GM12878 (cell line): ENCODE results near the gene LIN7A. TPM values are rescaled to one million over a fixed set of nuclear protein-coding genes. Genes with fewer than 3 reads are reported as not detected.

Experiments
- ATAC-seq: fragments of 200-7000 bp; cut with Tn5 transposase; 3 replicates; pipeline ENCODE4 v1.9.1; 2020; ENCODE audit warnings: mild to moderate bottlenecking, moderate library complexity
- BruUV-seq: library from RNA; stranded (reverse); fragments of 400-500 nt; replicated peaks from 2 replicates; lab custom pipeline; 2021; lab: Mats Ljungman, UMichigan
- CTCF ChIA-PET: fragments of 300-600 bp; sonication (Branson Sonifier 250); formaldehyde crosslinking; extraction: SDS; loops from one replicate; lab custom pipeline; 2021; ENCODE audit warnings: inconsistent platforms; lab: Yijun Ruan, JAX
- POLR2A ChIA-PET: fragments of 350-600 bp; formaldehyde crosslinking; extraction: SDS; loops from one replicate; lab custom pipeline; 2021; ENCODE audit warnings: inconsistent platforms; lab: Charles Lee
- RAD21 ChIA-PET: fragments of 300-600 bp; sonication (Branson Sonifier 250); formaldehyde crosslinking; loops from one replicate; lab custom pipeline; 2023; ENCODE audit warnings: antibody characterized with exemption; ENCODE audit not compliant: unreplicated experiment; lab: Charles Lee
- SMC1A ChIA-PET: fragments of 300-600 bp; sonication (Branson Sonifier 250); formaldehyde crosslinking; loops from one replicate; lab custom pipeline; 2023; ENCODE audit not compliant: unreplicated experiment, uncharacterized antibody; lab: Charles Lee
- DNase-seq: peaks from one replicate; pipeline ENCODE4 v3.0.0-alpha.2; 2011; ENCODE audit warnings: low read depth, low spot score
- FAIRE-seq: peaks from 3 replicates; lab custom pipeline; 2011; peaks lifted over from hg19 to GRCh38; lab: Jason Lieb, UNC
- H2AFZ ChIP-seq: 2 replicates; pipeline ENCODE4 v1.6.0; 2011; ENCODE audit warnings: low read depth, low read length, control low read depth; ENCODE audit not compliant: control insufficient read depth
- H3K27ac ChIP-seq: 2 replicates; pipeline ENCODE4 v1.5.1; 2011; ENCODE audit warnings: control low read depth; ENCODE audit not compliant: control insufficient read depth, insufficient read depth
- H3K27me3 ChIP-seq, 2 experiments: replicated peaks in 1 of 2; 2 replicates each; pipeline versions ENCODE4 v1.6.0 to v1.6.1; 2011; ENCODE audit warnings: low read length in 1 of 2; ENCODE audit not compliant: control insufficient read depth in 2 of 2, insufficient read depth in 2 of 2
- H3K36me3 ChIP-seq, 2 experiments: 2 replicates each; pipeline ENCODE4 v1.5.1; 2011; ENCODE audit warnings: low read length in 1 of 2; ENCODE audit not compliant: control insufficient read depth in 2 of 2, insufficient read depth in 2 of 2
- H3K4me1 ChIP-seq: 2 replicates; pipeline ENCODE4 v1.6.1; 2011; ENCODE audit warnings: mild to moderate bottlenecking, low read length, moderate library complexity, mixed read lengths; ENCODE audit not compliant: control insufficient read depth, insufficient read depth
- H3K4me2 ChIP-seq: 2 replicates; pipeline ENCODE4 v1.6.0; 2011; ENCODE audit warnings: control low read depth; ENCODE audit not compliant: control insufficient read depth, insufficient read depth
- H3K4me3 ChIP-seq: fragments of 200-600 bp; sonication (generic); 2 replicates; pipeline ENCODE4 v1.5.1; 2016
- H3K79me2 ChIP-seq: 2 replicates; pipeline ENCODE4 v1.6.0; 2011; ENCODE audit warnings: low read length; ENCODE audit not compliant: control insufficient read depth, insufficient read depth
- H3K9ac ChIP-seq: 2 replicates; pipeline ENCODE4 v1.8.0; 2011; ENCODE audit warnings: low read length, control low read depth, mixed read lengths; ENCODE audit not compliant: control insufficient read depth, insufficient read depth
- H3K9me3 ChIP-seq: replicated peaks from 3 replicates; pipeline ENCODE4 v1.5.1; 2011; ENCODE audit warnings: mild to moderate bottlenecking, low read length; ENCODE audit not compliant: control insufficient read depth, insufficient read depth
- H4K20me1 ChIP-seq: 2 replicates; pipeline ENCODE4 v1.6.0; 2011; ENCODE audit not compliant: control insufficient read depth, insufficient read depth
- BCLAF1 ChIP-seq: fragments of 450-650 bp; IDR thresholded peaks from 2 replicates; pipeline ENCODE4 v1.6.1; 2017; ENCODE audit warnings: antibody characterized with exemption, mild to moderate bottlenecking, moderate library complexity
- CTCF ChIP-seq, 3 experiments: IDR thresholded peaks in 2 of 3; conservative IDR thresholded peaks in 1 of 3; 2 replicates each; pipeline ENCODE4 v1.5.1; 2011; ENCODE audit warnings: low read depth in 3 of 3, low read length in 3 of 3, mild to moderate bottlenecking in 3 of 3, control low read depth in 2 of 3, moderate library complexity in 2 of 3, inconsistent platforms in 1 of 3, mixed read lengths in 1 of 3; ENCODE audit not compliant: control insufficient read depth in 2 of 3, insufficient read depth in 1 of 3; ENCODE audit errors: extremely low read depth in 1 of 3
- GATAD2B ChIP-seq: fragments of 450-650 bp; conservative IDR thresholded peaks from 2 replicates; pipeline ENCODE4 v1.6.1; 2017; ENCODE audit warnings: low read depth, mild to moderate bottlenecking, moderate library complexity
- HDGF ChIP-seq: fragments of 450-650 bp; IDR thresholded peaks from 2 replicates; pipeline ENCODE4 v1.6.1; 2016; ENCODE audit warnings: antibody characterized with exemption
- KLF5 ChIP-seq: fragments of 450-650 bp; IDR thresholded peaks from 2 replicates; pipeline ENCODE4 v1.6.1; 2014; ENCODE audit warnings: mild to moderate bottlenecking; ENCODE audit not compliant: partially characterized antibody
- MTA3 ChIP-seq: IDR thresholded peaks from 2 replicates; pipeline ENCODE4 v1.6.1; 2012; ENCODE audit warnings: low read length, inconsistent platforms, borderline replicate concordance
- MYC ChIP-seq: IDR thresholded peaks from 2 replicates; pipeline ENCODE4 v1.6.1; 2011; ENCODE audit warnings: mild to moderate bottlenecking, low read length, moderate library complexity, inconsistent platforms; ENCODE audit not compliant: insufficient read depth, insufficient replicate concordance, insufficient read length, severe bottlenecking
- RBBP5 ChIP-seq: fragments of 200-600 bp; sonication (generic); conservative IDR thresholded peaks from 2 replicates; pipeline ENCODE4 v1.6.1; 2016
- SP1 ChIP-seq: IDR thresholded peaks from one replicate; pipeline ENCODE4 v1.6.1; 2011; ENCODE audit warnings: low read depth, low read length
- ZNF217 ChIP-seq: fragments of 450-650 bp; IDR thresholded peaks from 2 replicates; pipeline ENCODE4 v1.6.1; 2017; ENCODE audit warnings: antibody characterized with exemption, mild to moderate bottlenecking
- WGBS: methylation state at CpG from one replicate; pipeline ENCODE4 v1.1.6; 2016; ENCODE audit warnings: low lambda C conversion rate; ENCODE audit not compliant: insufficient replicate concordance, insufficient coverage; ENCODE audit errors: missing lambda C conversion rate; 5-methylcytosine and 5-hydroxymethylcytosine counted together
- in situ Hi-C: fragments of 300-500 bp; cut with MboI; formaldehyde crosslinking; loops from 9 replicates; pipeline ENCODE4 v1.14.3; 2018; ENCODE audit warnings: mixed read lengths
- intact Hi-C: fragments of 100-400 bp; cut with micrococcal nuclease; formaldehyde crosslinking; loops from one replicate; pipeline ENCODE4 v1.14.2; 2022; ENCODE audit not compliant: unreplicated experiment
- polyA plus RNA-seq, 11 experiments: library from polyadenylated mRNA; depleted of rRNA in 4 of 11; unstranded in 6 of 11; stranded (reverse) in 5 of 11; fragments of >200 nt; fragmentation: Nextera tagmentation in 4 of 11; fragmentation: Illumina TruSeq in 1 of 11; extraction: Ambion mirVana in 4 of 11; extraction: Trizol in 1 of 11; gene quantifications; 1 replicate in 1 of 11; 2 replicates in 10 of 11; pipeline versions ENCODE4 v1.2.1 to v1.2.3, GENCODE V29; 2011 to 2016; ENCODE audit warnings: inconsistent platforms in 2 of 11, missing spikeins in 2 of 11, low read depth in 1 of 11
- total RNA-seq, 4 experiments: library from RNA; depleted of rRNA in 3 of 4; stranded (reverse); fragments of >200 nt in 3 of 4; fragmentation: Illumina TruSeq in 1 of 4; extraction: Trizol in 1 of 4; gene quantifications; 2 replicates each; pipeline versions ENCODE4 v1.2.1 to v1.2.3, GENCODE V29; 2013 to 2021

LIN7A gene
- total and polyA plus RNA-seq, 10 of the 15 experiments (the other 5 are each of a cell fraction or from before 2014, with no cell fraction given), result 0.04 to 0.93 (median 0.35) TPM; not detected in 1

- ChIA-PET CTCF (no interaction called here), SMC1A (interaction anchor here (0.7 kb wide), 1 partner anchor 1425 kb away, joined by 3 read pairs; no protein-coding TSS in a partner anchor), POLR2A (no interaction called here)
- Histone ChIP-seq H3K27me3 (peaks cover 4% of the 10 kb centered on the region in 2 experiments; a peak in 3 of 4 replicates), H4K20me1 (no peaks in the 10 kb centered on the region), H3K9ac (no peak overlapping the region), H3K79me2 (no peaks in the 10 kb centered on the region), H3K9me3 (no peaks in the 10 kb centered on the region), H3K27ac (no peak overlapping the region), H3K4me2 (no peak overlapping the region)
- FAIRE-seq (no peak), ATAC-seq (no peak)
- in situ Hi-C loops, result no loop called here
- BruUV-seq, result no TSS peak
- WGBS, result 41% methylated on average over 1 of the region's 1 CpG
- no peak for TF ChIP-seq HDGF
- no peak for TF ChIP-seq CTCF (IDR thresholded peaks at IDR 0.05 in 2 of 3, conservative IDR thresholded peaks at IDR 0.05 in 1 of 3; ENCODE audit: control insufficient read depth in 2 of 3, extremely low read depth in 1 of 3, insufficient read depth in 1 of 3, low read depth in 3 of 3, low read length in 3 of 3)
- no peak for TF ChIP-seq ZNF217
- no peak for TF ChIP-seq BCLAF1
- no peak for TF ChIP-seq KLF5
- no peak for TF ChIP-seq MTA3
- no peak for TF ChIP-seq RBBP5
- TF ChIP-seq SP1, result no peak
- TF ChIP-seq MYC, result no peak
- no peak for TF ChIP-seq GATAD2B
- TF ChIP-seq, all 136 proteins: peak for 0
- Histone ChIP-seq H3K36me3 (no peaks in the 10 kb centered on the region), H3K4me3 (no peak overlapping the region), H3K4me1 (no peaks in the 10 kb centered on the region), H2AFZ (no peak overlapping the region)
- no peak for DNase-seq
- RAD21 ChIA-PET, result no interaction called here
- intact Hi-C loops, result loop anchor here (5.0 kb wide), 1 partner anchor 350 kb away; no protein-coding TSS in a partner anchor
These were observed 4.2 kb upstream of the LIN7A start for GRCh38 chr12:80941916-80942315.
